AG08395 (cell line): ENCODE measurements around the gene UCKL1.
A peak's percentile ranks its signal among the peaks of the same experiment; 100 is the strongest.

Experiments used
- DNase-seq: peaks from one replicate; pipeline ENCODE4 v3.0.0; 2012; ENCODE audit warnings: mixed read lengths, low spot score

UCKL1 gene

DNA sequence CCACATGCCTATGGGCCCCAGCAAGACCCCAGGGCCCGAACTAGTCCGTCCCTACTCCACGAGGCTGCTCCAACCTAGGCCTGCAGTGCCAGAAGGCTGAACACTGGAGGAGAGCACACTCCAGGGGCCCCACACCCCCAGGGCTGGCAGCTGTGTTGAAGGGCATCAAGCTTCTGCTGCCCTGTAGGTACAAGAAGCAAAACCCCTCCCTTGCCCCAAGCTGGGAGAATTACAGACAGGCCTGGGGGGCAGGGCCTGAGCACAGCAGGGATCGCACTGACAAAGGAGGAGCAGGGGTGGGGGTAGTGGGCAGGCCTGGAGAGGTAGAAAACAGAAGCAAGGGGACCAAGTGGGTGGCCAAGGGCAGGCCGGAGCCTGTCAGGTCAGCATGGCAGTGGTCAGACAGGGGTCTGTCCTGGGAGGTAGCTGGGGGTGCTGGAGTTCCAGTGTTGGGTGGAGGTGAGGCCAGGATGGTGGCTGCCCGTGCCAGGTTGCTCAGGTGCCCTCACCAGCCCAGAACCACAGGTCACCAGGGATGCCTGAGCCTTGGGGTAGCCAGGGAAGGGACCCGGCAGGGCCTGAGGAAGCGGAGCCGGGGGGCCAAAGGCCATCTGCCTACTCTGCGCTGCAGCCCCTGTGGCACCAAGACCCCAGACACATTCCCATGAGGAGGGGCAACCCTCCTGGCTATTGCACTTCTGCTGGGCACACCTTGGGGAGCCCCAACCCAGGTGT lies 2.9 kb upstream of the UCKL1 start:
- no peak for DNase-seq

DNA sequence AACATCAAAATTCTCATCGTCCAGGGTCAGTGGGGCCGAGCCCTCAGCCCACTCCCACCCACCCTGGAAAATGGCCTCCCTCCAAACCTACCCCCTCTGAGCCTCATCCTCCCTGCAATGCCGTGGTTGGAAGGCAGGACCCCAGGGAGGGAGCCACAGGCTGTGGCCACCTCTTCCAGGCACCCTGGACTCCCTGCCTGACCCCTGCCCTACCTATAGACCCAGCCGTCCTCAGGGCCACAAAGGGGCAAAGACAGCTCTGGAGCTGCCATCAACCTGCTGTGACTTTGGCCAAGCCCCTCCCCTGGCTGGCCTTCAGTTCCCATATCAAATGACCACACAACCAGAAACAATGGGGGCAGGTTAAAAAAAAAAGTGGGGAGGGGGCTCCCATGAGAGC lies 2.3 kb upstream of the UCKL1 start:
- no peak for DNase-seq

DNA sequence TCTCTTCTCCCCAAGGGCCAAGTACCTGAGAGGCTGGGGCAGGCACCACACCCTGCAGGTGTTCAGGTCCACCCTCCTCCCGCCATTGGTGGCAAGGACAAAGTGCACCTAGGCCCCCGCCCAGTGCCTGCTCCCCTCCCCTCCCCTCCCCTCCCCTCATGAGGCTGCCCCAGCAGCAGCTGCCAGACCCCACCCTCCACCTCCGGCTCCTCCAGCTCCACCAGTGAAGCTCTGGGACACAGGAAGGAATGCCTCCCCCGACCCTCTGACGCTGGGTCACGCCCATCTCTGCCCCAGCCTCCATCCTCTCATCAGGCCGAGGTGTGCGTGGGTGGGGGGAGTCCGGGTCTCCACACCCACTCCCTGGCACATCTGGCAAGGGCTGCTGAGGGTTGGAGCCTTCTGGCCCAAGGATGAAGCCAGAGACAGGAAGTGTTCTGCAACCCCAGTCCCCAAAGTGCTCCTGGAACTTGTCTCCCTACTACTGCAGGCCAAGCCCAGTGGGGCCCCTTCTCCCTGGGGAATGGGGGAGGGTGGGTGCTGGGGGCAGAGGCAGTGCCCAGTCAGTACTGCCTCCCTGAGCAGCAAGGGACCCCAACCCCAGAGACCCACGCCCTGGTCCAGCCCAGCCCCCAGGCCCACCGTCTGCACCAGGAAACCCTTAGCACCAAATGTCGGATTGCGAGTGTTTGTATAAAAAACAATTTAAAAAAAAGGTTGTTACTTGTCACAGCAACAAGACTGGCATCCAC lies 1.6 kb upstream of the UCKL1 start:
- no peak for DNase-seq

DNA sequence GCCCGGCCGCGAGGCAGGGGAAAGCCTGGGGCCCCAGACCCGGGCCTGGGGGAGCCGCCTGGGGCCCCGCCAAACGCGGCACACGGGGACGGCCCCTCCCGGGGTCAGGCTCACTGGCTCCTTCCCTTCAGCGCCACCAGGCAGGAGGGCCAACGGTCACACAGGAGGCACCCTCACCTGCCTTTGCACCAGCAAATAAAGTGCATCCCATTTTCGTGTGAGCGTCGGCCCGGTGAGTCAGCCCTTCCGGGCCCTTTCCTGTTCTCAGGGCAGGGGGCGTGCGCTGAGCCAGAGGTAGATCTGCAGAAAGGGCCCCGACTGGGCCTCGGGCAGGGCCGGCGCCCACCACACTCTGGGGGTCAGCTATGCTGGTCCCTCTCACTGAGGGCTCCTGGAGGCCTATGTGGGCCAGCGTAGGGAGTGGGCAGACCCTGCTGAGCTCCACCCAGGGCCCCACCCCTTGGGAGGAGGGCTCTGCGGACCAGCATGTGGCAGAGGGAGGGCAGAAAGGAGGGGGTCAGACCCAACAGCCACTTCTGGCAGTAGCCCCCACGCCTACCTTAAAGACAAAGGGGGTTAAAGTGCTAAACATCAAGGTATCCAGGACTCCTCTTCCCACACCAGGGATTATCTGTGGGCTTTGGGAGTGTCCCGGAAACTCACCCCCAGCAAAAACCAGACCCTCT lies 931 bp upstream of the UCKL1 start:
- peak; percentile 67 for DNase-seq

DNA sequence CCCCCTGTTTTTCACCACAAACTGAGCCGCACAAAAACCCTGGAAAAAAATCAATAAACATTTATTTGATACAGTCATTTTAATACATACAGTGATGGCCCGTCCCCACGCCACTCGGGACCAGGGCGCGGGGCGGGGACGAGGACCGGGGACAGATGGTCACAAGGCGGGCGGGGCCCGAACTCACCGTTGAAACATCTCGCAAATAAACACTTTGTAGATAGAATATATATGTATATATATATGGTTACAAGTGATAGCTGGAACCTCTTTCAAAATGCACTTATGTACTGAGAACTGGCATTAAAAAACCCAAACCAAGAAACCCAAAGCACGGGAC lies 418 bp upstream of the UCKL1 start:
- no peak for DNase-seq

DNA sequence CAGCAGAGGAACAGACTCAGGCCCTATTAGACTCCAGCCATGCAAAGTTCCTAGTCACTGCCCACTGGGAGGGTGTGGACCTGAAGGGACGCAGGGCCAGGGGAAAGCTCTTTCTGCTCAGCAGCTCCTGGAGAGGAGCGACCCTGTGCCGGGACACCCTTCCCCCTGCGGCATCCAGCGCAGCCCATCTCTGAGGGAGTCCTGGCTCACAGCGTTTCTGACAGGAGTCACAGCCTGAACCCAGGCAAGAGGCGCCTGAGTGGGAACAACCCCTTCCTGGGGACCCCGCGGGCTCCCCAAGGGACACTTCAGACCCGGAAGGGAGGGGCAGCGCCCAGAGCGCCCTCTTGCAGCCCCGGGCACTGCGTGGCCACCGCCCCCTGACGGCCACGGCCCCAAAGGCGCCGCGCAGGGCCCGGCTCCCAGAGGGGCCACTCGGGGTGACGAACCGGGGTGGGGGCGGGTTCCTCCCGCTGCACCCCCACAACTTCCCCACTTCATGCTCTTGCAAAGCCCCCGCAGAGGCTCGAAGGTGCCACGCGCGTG lies 862 bp downstream of the UCKL1 start:
- peak; percentile 41 for DNase-seq

DNA sequence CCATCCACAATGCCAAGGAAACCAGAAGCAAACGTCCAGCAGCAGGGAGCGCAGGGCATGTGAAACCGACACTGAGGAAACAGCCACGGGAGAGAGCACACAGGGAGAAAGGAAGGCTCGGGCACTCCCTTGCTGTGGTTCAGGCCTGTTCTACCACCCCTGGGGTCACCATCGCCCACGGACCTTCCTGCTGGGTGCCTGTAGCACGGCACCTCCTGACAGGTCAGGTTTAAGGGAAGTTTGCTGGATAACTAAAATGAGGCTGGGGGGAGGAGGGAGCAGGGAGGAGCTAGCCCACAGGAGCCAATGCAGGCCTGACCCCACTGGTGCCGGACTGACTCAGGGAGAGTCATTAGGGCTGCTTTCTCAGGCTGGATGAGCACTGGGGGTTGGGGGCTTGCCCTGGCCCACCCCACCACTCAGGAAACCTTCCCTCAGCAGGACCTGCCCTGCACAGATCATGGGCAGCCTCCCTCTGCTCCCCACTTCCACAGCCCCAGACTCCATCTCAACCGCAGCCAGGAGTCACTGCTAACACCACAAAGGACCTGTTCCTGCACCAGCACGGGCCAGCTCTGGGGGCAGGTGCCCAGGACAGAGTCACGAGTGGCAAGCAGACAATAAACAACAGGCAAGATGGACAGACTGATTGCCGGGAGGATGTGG lies 2.3 kb downstream of the UCKL1 start:
- no peak for DNase-seq

DNA sequence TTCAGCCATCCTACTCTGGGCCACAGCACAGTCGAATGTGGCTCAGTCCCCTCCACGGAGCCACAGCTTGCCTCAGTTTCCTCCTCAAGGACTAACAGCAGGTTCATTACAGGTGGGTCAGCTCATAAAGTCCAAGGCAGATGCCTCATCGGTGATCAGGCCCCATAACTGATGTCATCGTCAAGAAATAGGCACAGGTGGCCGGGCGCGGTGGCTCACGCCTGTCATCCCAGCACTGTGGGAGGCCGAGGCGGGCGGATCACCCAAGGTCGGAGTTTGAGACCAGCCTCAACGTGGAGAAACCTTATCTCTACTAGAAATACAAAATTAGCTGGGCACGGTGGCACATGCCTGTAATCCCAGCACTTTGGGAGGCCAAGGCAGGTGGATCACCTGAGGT lies 3.4 kb downstream of the UCKL1 start:
- DNase-seq, result no peak

DNA sequence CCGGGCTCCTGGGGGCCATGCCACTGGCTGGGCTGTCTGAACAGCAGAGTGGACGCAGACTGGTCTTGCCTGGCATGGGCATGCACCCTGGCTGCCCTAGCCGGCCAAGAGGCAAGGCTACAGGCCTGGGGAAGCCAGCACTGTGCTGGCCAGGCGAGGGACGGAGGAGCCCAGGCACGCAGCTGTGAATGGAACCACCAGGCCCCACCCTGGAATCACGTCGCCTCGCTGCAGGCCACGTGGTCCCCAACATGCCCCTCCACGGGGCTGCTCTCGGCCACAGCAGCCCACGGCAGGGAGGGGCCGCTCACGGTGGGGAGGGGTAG lies 4.0 kb downstream of the UCKL1 start:
- no peak for DNase-seq

DNA sequence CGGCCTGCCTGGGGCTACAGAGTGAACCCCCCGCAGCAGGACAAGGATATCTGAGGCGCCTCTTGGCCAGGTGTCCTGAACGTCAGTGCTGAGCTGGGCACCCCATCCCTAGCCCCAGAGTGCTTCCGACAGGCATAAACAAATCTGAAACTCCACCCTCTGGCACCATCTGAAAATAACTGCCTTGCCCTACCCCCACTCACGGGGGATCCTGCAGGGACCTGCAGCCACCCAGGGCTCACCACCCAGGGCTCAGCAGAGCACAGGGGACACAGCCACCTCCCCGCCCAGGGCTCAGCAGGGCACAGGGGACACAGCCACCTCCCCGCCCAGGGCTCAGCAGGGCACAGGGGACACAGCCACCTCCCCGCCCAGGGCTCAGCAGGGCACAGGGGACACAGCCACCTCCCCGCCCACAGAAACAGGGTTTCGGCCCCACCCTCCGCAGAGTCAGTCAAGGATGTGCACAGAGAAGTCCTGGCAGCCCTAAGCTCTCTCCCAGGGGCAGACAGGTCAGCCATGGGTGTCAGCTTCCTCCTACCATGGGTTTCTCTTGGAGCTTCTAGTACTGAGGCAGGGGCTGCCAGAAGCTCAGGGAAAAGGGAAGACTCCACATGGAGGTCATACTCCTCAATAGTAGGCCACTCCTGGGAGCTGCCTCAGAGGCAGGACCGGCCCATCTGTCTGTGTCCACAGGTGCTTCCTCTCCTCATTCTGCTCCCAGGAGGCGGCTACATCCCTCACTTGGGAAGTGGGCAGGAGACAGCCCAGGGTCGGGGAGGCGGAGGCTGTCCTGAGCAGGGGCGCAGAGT lies 4.6 kb downstream of the UCKL1 start:
- no peak for DNase-seq

DNA sequence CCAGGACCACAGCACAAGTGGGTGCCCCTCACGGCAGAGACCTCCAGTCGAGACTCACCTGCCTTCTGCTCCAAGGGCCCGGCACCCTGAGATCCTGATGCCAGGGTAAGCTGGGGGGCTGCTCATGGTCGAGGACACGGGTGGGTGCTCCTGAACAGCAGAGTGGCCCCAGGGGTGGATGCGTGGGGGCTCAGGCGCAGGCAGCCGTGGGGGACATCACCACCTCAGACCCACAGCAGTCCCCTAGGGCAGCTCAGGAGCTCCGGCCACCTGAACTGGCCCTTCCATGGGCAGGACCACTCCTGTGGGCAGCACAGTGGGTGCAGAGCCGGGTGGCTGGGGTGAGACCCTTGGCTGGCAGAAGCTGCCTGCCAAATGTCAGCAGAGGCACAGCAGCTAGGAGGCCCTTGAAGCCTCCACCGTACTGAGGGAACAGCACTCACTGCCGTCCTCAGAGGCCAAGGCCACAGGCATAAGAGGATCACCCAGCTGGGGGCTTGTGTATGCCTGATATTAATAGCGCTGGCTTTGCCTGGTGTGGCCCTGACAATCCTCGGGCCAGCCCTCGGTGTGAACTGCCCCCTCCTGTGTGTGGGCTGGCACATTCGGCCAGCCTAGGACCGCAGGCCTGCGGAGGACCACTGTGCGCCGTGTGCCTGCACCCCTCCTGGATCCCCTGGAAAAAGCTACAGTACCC lies 5.4 kb downstream of the UCKL1 start:
- no peak for DNase-seq

DNA sequence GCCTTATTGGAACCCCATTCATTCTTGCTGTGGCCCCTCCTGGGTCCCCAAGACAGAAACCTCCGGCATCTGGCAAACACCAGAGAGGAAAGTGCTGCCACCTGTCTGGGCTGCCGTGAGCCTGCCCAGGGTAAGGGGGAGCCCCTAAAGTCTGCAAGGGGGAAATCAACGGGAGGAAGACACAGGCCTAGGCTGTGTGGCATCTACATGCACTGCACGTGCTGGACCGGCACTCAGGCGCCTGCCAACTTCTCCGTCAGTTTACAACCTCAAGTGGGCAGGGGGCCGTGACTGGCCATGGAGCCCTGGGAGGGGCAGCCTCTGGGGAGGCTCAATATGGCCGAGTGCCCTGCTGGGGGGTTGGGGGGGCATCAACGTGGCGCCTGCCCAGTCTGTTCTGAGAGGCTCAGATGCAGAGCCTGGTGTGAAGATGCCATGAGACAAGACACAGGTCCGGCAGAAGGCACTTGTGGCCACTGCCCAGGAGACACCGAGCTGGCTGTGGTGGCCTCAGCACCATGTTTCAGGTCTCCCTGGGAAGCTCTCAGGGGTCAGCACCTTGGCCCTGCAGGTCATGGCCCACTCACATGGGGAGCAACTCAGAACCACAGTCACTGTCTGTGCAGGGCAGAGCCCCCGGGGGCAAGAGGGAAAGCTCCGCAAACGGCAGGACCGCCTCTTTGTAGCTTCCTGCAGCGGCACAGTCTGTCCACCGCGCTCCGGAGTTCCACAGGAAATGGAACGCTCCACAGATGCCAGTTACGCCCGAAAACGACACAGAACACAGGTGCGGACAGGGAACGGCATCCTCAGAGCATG lies 8.4 kb downstream of the UCKL1 start:
- no peak for DNase-seq

DNA sequence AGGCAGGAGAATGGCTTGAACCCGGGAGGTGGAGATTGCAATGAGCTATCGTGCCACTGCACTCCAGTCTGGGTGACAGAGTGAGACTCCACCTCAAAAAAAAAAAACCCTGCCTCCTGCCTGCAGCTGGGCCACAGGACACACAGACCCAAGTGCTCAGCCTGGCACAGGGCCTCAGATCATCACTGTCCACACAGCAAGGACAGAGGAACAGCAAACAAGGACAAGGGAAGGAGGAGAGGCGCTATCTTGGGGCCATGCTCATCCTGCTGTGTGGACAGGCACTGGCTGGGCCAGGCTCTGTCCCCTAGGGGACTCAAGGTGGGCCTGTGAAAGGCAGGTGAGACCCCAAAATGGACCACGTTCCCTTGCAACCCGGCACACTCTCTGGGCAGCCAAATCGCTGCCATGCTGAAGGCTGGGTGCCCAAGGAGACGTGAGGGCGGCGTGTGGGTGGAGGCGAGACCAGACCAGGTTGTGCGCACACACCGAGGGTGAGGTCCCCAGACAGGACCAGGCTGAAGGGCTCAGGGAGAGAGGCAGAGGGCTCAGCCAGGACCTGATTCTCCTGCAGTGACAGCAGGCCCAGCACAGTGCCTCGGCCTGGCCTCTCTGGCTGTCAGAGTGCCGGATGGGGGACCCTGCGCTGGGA lies 9.1 kb downstream of the UCKL1 start:
- no peak for DNase-seq

DNA sequence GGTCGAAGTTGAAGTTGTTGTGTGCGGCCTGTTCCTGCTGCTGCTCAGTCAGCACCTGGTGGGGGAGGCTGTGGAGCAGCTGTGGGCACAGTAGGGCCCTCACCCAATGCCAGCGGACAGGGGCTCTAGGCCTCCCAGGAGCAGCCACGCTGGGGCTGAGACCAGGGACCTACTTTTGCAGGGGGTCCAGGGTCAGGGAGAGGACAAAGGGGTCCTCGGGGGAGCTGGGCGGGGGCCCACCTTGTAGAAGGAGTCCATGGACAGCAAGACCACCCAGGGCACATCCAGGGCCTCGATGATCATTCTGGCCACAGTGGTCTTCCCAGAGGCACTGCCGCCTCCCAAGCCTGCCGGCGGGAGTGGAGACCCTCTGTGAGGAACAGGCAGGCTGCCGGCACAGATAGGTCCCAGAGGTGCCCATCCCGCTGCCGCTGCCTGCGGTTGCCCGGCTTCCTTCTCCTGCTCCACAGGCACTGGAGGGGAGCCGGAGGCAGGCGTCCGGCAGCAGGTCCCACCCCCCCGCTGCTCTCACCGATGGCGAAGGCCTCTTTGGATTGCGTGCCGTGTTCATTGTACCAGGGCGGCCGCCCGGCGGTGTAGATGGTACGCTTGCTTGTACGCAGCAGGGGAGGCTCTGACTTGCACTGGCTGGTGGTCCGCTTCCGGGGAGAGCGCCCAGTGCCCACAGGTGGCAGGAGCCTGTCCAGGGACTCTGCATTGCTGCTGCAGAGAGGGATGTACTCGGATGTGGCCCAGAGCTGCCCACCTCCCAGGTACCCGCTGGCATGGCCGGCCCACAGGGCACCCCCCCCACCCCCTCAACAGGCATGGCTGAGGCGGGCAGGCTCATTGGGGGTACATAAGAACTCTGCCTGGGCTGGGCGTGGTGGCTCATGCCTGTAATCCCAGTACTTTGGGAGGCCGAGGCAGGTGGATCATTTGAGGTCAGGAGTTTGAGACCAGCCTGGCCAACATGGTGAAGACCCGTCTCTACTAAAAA lies 10.0 kb downstream of the UCKL1 start:
- DNase-seq, result no peak

DNA sequence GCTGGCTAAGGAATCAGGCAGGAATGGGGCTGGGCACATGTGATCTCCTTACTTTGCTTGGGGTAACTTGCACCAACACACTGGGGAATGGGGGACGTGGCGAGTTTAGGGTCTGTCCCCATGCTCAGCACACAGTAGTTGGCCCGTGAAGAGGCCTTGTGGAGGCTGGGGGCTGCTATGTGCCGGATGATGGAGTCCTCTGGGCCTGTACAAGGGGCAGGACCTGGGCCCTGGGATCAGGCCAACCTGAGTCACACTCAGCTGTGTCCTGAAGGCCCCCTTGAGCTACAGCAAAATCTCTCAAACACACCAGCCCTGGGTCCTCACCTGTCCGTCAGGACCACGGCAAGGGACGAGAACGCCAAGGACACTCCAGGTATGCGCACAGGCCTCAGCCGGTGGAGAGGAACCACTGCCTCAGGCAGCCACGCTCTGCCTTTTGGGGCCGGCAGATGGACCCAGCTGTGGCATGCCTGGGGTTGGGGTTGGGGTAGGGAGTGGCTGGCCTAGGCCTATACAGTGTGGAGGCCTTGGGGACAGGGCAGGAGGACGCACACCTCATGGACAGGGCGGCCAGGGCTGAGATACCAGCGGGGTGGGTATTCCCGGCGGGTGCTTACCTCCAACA lies 11.1 kb downstream of the UCKL1 start:
- DNase-seq, result no peak

DNA sequence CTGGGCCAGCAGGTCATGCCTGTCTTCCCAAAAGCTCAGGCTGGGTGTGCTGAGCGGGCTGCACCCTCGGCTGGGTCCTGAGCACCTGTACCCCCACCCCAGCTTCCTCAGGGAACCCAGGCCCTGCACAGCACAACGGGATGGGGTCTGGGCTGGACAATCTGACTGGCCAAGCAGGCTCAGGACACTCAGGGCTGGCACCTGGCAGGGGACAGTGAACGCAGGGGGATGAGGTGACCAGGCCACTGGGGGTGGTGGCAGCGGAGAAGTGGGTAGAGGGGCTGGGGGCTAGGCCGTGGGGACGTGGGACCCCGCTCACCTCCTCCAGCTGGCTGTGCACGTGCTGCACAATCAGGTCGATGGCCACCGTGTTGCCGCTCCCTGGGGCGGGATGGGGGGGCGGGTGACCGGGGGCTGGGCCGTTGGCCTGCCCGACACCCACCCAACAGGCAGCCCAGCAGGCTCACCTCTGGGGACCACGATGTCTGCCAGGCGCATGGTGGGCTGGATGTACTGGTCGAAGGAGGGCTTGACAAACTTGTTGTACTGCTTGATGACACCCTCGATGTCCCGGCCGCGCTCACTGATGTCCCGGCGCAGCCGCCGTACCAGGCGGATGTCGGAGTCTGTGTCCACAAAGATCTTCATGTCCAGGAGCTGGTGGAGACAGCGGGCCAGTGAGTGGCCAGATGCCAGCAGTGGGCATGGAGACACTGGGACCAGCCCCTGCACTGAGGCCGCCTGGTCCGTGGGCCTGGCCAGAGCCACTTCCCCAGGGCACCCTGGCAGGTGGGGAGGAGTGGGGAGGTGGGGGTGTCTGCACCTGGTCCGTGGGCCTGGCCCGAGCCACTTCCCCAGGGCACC lies 11.9 kb downstream of the UCKL1 start:
- DNase-seq, result no peak

DNA sequence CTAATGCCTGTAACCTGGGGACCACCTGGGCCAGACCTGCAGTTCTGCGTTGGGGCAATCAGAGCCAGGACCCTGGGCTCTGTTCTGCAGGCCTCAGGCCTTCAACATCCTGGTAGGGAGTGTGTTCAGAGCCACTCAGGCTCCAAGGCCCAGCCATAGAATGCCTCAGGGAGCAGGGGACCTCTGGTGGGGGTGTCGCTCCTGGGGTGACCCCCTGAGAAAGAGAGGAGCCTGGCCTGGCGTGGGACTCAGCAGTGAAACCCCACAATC lies 12.5 kb downstream of the UCKL1 start:
- no peak for DNase-seq
